HEK293 (cell line): ENCODE data around the gene PACSIN2.

Experiments
- CTCF ChIA-PET: fragments of 350-600 bp; formaldehyde crosslinking; extraction: SDS; loops from one replicate; lab custom pipeline; 2021; ENCODE audit warnings: antibody characterized with exemption; lab: Yijun Ruan, JAX
- POLR2A ChIA-PET: fragments of 300-600 bp; formaldehyde crosslinking; extraction: SDS; loops from one replicate; lab custom pipeline; 2020; ENCODE audit warnings: antibody characterized with exemption, inconsistent platforms; lab: Yijun Ruan, JAX
- H3K27ac ChIP-seq: fragments of 200-500 bp; sonication (Bioruptor generic); 2 replicates; pipeline ENCODE4 v1.5.1; 2014; ENCODE audit warnings: low read depth, low read length, control low read depth, inconsistent platforms; ENCODE audit errors: extremely low read depth
- H3K36me3 ChIP-seq, 2 experiments: fragments of 200-500 bp in 1 of 2; sonication (Bioruptor generic) in 1 of 2; 1 replicate in 1 of 2; 2 replicates in 1 of 2; pipeline ENCODE4 v1.5.1; 2014 to 2017; ENCODE audit warnings: inconsistent platforms in 2 of 2, low read length in 2 of 2; ENCODE audit not compliant: control insufficient read depth in 2 of 2, insufficient read depth in 1 of 2
- H3K4me1 ChIP-seq: fragments of 200-500 bp; sonication (Bioruptor generic); 2 replicates; pipeline ENCODE4 v1.5.1; 2014; ENCODE audit warnings: mild to moderate bottlenecking, low read length, inconsistent platforms; ENCODE audit not compliant: control insufficient read depth, insufficient read depth
- H3K4me3 ChIP-seq: 2 replicates; pipeline ENCODE4 v1.5.1; 2011; ENCODE audit warnings: low read depth, mild to moderate bottlenecking, control low read depth, low read length, moderate library complexity
- H3K9me3 ChIP-seq: fragments of 200-500 bp; sonication (Bioruptor generic); 2 replicates; pipeline ENCODE4 v1.5.1; 2014; ENCODE audit warnings: low read depth, low read length, inconsistent platforms; ENCODE audit not compliant: control insufficient read depth, insufficient read depth
- AEBP2 ChIP-seq: fragments of 450-650 bp; formaldehyde crosslinking; IDR thresholded peaks from 2 replicates; pipeline ENCODE4 v1.5.1; 2016; ENCODE audit warnings: missing biosample characterization, missing genetic modification characterization, borderline replicate concordance
- GLIS2 ChIP-seq: fragments of 450-650 bp; formaldehyde crosslinking; IDR thresholded peaks from 2 replicates; pipeline ENCODE4 v1.5.1; 2016; ENCODE audit warnings: missing biosample characterization, missing genetic modification characterization
- HOXC10 ChIP-seq: sonication (generic); formaldehyde crosslinking; IDR thresholded peaks from 2 replicates; pipeline ENCODE4 v1.8.1; 2023; ENCODE audit warnings: mild to moderate bottlenecking, missing genetic modification reagents
- OSR2 ChIP-seq: fragments of 450-650 bp; formaldehyde crosslinking; IDR thresholded peaks from 2 replicates; pipeline ENCODE4 v1.5.1; 2016; ENCODE audit warnings: missing biosample characterization, missing genetic modification characterization
- REPIN1 ChIP-seq: fragments of 450-650 bp; formaldehyde crosslinking; IDR thresholded peaks from 2 replicates; pipeline ENCODE4 v1.5.1; 2017; ENCODE audit warnings: missing biosample characterization, missing genetic modification characterization, low read depth
- TCF7L2 ChIP-seq: IDR thresholded peaks from 2 replicates; pipeline ENCODE4 v1.6.1; 2011; ENCODE audit warnings: low read depth, mild to moderate bottlenecking, inconsistent platforms, low read length, moderate library complexity, borderline replicate concordance
- TRIM28 ChIP-seq: IDR thresholded peaks from 2 replicates; pipeline ENCODE4 v1.6.1; 2011; ENCODE audit warnings: low read length, control low read depth, borderline replicate concordance
- ZIC2 ChIP-seq: fragments of 450-650 bp; formaldehyde crosslinking; IDR thresholded peaks from 2 replicates; pipeline ENCODE4 v1.5.1; 2016; ENCODE audit warnings: missing biosample characterization, missing genetic modification characterization
- ZNF10 ChIP-seq: fragments of 450-650 bp; formaldehyde crosslinking; IDR thresholded peaks from 2 replicates; pipeline ENCODE4 v1.5.1; 2017; ENCODE audit warnings: missing biosample characterization, missing genetic modification characterization
- ZNF121 ChIP-seq: fragments of 450-650 bp; formaldehyde crosslinking; IDR thresholded peaks from 2 replicates; pipeline ENCODE4 v1.5.1; 2016; ENCODE audit warnings: missing biosample characterization, missing genetic modification characterization
- ZNF146 ChIP-seq: fragments of 450-650 bp; formaldehyde crosslinking; IDR thresholded peaks from 2 replicates; pipeline ENCODE4 v1.5.1; 2016; ENCODE audit warnings: missing biosample characterization, missing genetic modification characterization
- ZNF155 ChIP-seq: fragments of 450-650 bp; formaldehyde crosslinking; IDR thresholded peaks from 2 replicates; pipeline ENCODE4 v1.5.1; 2016; ENCODE audit warnings: missing biosample characterization, missing genetic modification characterization
- ZNF2 ChIP-seq: fragments of 450-650 bp; formaldehyde crosslinking; IDR thresholded peaks from 2 replicates; pipeline ENCODE4 v1.5.1; 2016; ENCODE audit warnings: missing biosample characterization, missing genetic modification characterization
- ZNF223 ChIP-seq: fragments of 450-650 bp; formaldehyde crosslinking; IDR thresholded peaks from 2 replicates; pipeline ENCODE4 v1.5.1; 2016; ENCODE audit warnings: missing biosample characterization, missing genetic modification characterization
- ZNF416 ChIP-seq: fragments of 450-650 bp; formaldehyde crosslinking; IDR thresholded peaks from 2 replicates; pipeline ENCODE4 v1.5.1; 2016; ENCODE audit warnings: missing biosample characterization, missing genetic modification characterization
- ZNF48 ChIP-seq: fragments of 450-650 bp; formaldehyde crosslinking; IDR thresholded peaks from 2 replicates; pipeline ENCODE4 v1.5.1; 2016; ENCODE audit warnings: missing biosample characterization, missing genetic modification characterization
- ZNF521 ChIP-seq: fragments of 450-650 bp; formaldehyde crosslinking; IDR thresholded peaks from 2 replicates; pipeline ENCODE4 v1.5.1; 2017; ENCODE audit warnings: missing biosample characterization, mild to moderate bottlenecking, missing genetic modification characterization
- ZNF610 ChIP-seq: fragments of 450-650 bp; formaldehyde crosslinking; IDR thresholded peaks from 2 replicates; pipeline ENCODE4 v1.5.1; 2016; ENCODE audit warnings: missing biosample characterization, missing genetic modification characterization, borderline replicate concordance
- ZNF639 ChIP-seq: fragments of 450-650 bp; formaldehyde crosslinking; IDR thresholded peaks from 2 replicates; pipeline ENCODE4 v1.5.1; 2016; ENCODE audit warnings: missing biosample characterization, missing genetic modification characterization
- ZSCAN23 ChIP-seq: fragments of 450-650 bp; formaldehyde crosslinking; IDR thresholded peaks from 2 replicates; pipeline ENCODE4 v1.5.1; 2016; ENCODE audit warnings: missing biosample characterization, missing genetic modification characterization

Gene PACSIN2

GRCh38 chr22:42893371-42894150 lies 121.4 kb downstream of the PACSIN2 start (continued):
- TF ChIP-seq ZNF146 (tag by site-specific recombination) (no peak), GLIS2 (tag by site-specific recombination) (no peak)

- Histone ChIP-seq H3K4me1 (no peaks in the 10 kb centered on the region), H3K36me3 (peaks cover 3 to 48% of the 10 kb centered on the region in 2 experiments; a peak in 1 of 3 replicates), H3K9me3 (no peaks in the 10 kb centered on the region), H3K27ac (no peak overlapping the region), H3K4me3 (no peak overlapping the region)
- POLR2A ChIA-PET: no interaction called here
- CTCF ChIA-PET: interaction anchor here (1.0 to 1.1 kb wide), 2 partner anchors 25 to 95 kb away, joined by 3 to 4 read pairs; no protein-coding TSS in a partner anchor
- TF ChIP-seq ZNF521 (tag by site-specific recombination) (no peak), ZNF416 (tag by site-specific recombination) (no peak), AEBP2 (tag by site-specific recombination) (no peak), HOXC10 (no peak), REPIN1 (no peak), ZNF2 (tag by site-specific recombination) (no peak), TCF7L2 (no peak)
Observed at GRCh38 chr22:42892571-42893316, 122.2 kb downstream of the PACSIN2 start.

GRCh38 chr22:42892156-42892555 lies 122.8 kb downstream of the PACSIN2 start:
- H3K4me1 ChIP-seq: no peaks in the 10 kb centered on the region
- H3K4me3 ChIP-seq: no peak overlapping the region
- H3K9me3 ChIP-seq: no peaks in the 10 kb centered on the region
- TF ChIP-seq ZIC2 (tag by site-specific recombination) (no peak), OSR2 (tag by site-specific recombination) (no peak), ZNF155 (tag by site-specific recombination) (no peak), ZNF610 (tag by site-specific recombination) (no peak), TRIM28 (no peak), ZNF639 (tag by site-specific recombination) (no peak), ZSCAN23 (tag by site-specific recombination) (no peak), ZNF10 (tag by site-specific recombination) (no peak), ZNF121 (tag by site-specific recombination) (no peak), ZNF48 (no peak), ZNF223 (tag by site-specific recombination) (no peak)
- peaks cover 3 to 53% of the 10 kb centered on the region in 2 experiments; a peak in 1 of 3 replicates for H3K36me3 ChIP-seq
- ChIA-PET POLR2A (no interaction called here), CTCF (interaction anchor here (1.1 kb wide), 1 partner anchor 24 kb away, joined by 3 read pairs; no protein-coding TSS in a partner anchor)
- no peak overlapping the region for H3K27ac ChIP-seq
